Measurements from ENCODE around the gene TRIM75.
A peak's percentile ranks its signal among the peaks of the same experiment; 100 is the strongest.
"Not testable (repeated sequence)": the region's sequence is repeated elsewhere in the genome, so short reads cannot be mapped to it uniquely, and the experiment has no call there.

TRIM75 gene

DNA sequence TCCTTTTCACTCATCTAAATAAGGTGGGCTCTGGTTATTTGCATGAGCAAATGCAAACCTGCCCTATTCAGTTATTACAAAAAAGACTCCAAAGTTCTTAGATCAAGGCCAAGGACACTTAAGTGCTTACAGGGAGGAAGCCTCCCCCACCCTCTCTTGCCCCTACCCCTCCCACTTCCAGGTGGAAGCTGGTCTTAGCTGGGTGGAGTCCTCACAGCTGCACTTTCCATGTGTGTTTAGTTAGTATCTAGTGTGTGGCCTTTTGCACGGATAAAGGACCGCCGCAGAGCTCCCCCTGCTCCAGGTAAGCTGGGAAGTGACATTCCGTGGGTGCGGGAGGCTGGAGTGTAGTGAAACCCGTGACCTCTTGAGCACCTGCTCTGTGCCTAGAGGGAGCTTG is at the start of gene TRIM75:
Gene TRIM75, plus strand, starts transcription at position 222 of the 400 bp plus-strand sequence. CDS start 5,282 bp downstream, outside the sequence.
- Mint-ChIP-seq H3K4me3 (no peak within 1 kb of the TSS), H3K27ac (no peak within 1 kb of the TSS), H3K27me3 (no peaks in the 10 kb centered on the region), H3K4me1 (no peaks in the 10 kb centered on the region), H3K9me3 (no peaks in the 10 kb centered on the region), H3K36me3 (no peaks in the 10 kb centered on the region)
- no peak for ATAC-seq

DNA sequence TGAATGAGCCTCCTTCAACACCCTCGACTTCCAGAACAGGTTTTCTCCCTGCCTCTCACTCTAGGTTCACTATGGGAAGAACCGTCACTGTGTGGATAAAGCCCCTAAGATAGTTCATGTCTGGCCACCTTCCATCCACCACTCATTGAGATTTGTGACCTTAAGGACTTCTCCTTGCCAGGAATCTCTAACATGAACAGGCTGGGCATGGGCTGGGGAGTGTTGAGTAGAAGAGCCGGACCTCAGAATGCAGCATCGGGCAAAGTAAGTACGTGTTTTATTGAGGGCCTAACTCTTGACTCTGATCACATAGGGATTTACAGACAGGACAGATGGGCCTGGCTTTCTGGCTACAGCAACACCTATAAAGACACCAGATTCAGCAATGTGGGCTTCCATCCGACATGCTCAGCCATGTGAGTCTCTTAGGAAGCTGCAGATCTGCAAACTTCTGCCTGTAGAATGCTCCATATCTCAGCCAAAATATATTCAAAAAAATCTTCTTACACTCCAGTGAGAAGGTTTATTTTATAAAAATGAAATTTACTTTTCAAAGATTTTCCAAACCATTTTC is 48.2 kb upstream of the TRIM75 start:
- no peaks in the 10 kb centered on the region for H3K36me3 Mint-ChIP-seq
- no peaks in the 10 kb centered on the region for H3K9me3 Mint-ChIP-seq
- no peaks in the 10 kb centered on the region for H3K4me1 Mint-ChIP-seq
- H3K27me3 Mint-ChIP-seq = peaks cover 13% of the 10 kb centered on the region
- no peak for ATAC-seq
- H3K4me3 Mint-ChIP-seq = no peak overlapping the region
- H3K27ac Mint-ChIP-seq = no peak overlapping the region

DNA sequence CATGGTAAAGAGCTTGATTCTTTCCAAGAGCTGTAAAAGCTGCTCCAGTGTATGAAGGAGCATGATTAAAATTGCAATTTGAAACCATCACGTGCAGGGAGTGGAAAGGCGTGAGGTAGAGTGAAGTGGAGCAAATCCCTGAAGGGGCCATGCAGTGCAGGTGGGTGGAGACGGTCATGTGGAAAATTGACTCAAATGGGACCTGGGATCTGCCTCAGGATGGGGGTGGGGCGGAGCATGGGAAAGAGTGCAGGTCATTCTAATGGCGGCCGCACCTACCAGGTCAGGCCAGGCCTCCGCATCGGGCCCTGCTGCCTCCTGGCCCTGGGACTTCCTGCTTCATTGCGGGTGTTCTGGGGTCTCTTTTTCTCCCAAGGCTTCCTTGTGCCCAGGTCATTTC is 47.2 kb upstream of the TRIM75 start:
- Mint-ChIP-seq H3K4me3 (no peak overlapping the region), H3K27ac (no peak overlapping the region), H3K9me3 (no peaks in the 10 kb centered on the region), H3K36me3 (no peaks in the 10 kb centered on the region), H3K27me3 (peaks cover 22% of the 10 kb centered on the region), H3K4me1 (no peaks in the 10 kb centered on the region)
- no peak for ATAC-seq

DNA sequence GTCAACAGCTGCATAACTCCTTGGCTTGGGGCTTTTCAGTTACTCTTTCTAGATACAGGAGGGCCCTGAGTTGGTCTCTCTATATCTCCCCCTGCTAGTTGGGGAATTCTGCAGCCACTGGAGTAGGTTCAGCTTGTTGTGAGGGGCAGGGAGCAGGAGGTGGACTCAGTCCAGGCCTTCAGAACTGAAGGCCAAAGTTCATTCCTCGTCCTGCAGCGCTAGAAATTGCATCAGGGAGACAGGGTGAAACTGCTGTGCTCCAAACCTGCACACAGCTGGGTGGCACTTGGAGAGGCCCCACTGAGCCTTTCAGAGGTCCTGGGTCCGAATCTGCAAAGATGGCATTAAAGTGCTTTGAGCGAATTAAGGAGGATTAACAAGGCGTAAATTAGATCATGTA is 46.8 kb upstream of the TRIM75 start:
- Mint-ChIP-seq H3K36me3 (no peaks in the 10 kb centered on the region), H3K27me3 (peaks cover 22% of the 10 kb centered on the region), H3K27ac (no peak overlapping the region), H3K4me3 (no peak overlapping the region), H3K9me3 (no peaks in the 10 kb centered on the region), H3K4me1 (no peaks in the 10 kb centered on the region)
- no peak for ATAC-seq

DNA sequence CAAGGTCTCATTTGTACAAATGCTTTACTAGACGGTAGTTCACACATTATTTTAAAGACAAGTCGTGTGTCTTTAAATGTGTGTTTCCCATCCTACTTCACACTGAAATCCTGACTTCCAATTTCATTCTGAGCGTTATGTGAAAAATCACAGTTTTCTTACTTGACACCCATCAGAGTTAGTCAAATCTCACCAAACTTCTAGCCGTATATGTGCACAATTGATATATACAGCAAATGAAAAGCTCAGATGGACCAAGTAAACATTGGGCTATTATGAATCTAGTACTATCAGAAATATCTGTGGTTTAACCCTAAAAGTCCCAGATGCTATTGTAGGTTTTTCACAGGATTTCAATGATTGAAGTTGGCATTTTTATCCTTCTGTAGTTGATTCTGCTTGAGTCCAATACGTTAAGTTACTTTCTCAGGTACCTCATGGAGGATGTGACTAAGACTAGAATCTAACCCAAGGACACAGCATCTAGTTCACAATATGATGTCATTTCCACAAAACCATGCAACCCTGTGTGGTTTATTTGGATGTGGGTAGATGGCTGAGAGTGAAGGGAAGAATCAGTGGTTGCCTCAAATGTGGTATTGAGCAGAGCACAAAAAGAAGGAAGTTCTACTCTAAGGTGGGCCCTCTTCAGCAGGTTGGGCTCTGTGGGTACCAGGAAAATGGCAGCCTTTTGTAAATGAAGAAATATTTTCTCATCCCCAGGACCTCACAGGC is 44.0 kb upstream of the TRIM75 start:
- no peaks in the 10 kb centered on the region for H3K4me1 Mint-ChIP-seq
- peaks cover 22% of the 10 kb centered on the region for H3K27me3 Mint-ChIP-seq
- no peaks in the 10 kb centered on the region for H3K9me3 Mint-ChIP-seq
- no peak overlapping the region for H3K4me3 Mint-ChIP-seq
- no peaks in the 10 kb centered on the region for H3K36me3 Mint-ChIP-seq
- no peak overlapping the region for H3K27ac Mint-ChIP-seq
- no peak for ATAC-seq

DNA sequence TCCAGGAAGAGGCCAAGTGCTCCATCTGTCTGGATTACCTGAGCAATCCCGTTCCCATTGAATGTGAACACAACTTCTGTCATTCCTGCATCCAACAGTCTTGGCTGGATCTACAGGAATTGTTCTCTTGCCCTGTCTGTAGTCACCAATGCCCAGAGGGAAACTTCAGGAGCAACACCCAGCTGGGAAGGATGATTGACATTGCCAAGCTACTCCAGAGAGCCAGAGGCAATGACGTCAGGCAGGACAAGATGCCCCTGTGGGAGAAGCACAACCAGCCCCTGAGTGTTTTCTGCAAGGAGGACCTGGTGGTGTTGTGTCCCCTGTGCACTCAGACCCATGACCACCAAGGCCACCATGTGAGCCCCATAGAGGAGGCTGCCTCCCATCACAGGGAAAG is 43.2 kb upstream of the TRIM75 start:
- H3K4me3 Mint-ChIP-seq = no peak overlapping the region

DNA sequence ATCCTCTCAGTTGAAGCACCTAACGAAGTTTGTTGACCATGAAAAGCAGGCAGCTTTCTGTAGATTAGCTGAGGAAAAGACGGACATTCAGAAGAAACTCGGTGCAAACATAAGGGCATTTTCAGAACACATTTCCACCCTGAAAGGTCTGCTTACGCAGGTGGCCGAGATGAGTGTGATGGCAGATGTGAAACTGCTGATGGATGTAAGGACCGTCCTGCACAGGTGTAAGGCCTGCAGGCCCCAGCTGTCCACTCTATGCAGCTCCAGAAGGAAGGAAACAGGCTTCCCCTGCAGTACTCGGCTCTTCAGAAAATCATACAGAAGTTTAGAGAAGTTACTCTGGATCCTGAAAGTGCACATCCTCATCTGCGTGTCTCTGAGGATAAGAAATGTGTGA is 42.7 kb upstream of the TRIM75 start:
- Mint-ChIP-seq H3K9me3 (no peaks in the 10 kb centered on the region), H3K4me3 (no peak overlapping the region), H3K4me1 (no peaks in the 10 kb centered on the region), H3K27ac (no peak overlapping the region), H3K27me3 (peaks cover 22% of the 10 kb centered on the region), H3K36me3 (no peaks in the 10 kb centered on the region)
- no peak for ATAC-seq

More for the DNA sequence above, 43.2 kb upstream of the TRIM75 start:
- H3K27ac Mint-ChIP-seq = no peak overlapping the region
- H3K4me1 Mint-ChIP-seq = no peaks in the 10 kb centered on the region
- ATAC-seq = no peak
- H3K36me3 Mint-ChIP-seq = no peaks in the 10 kb centered on the region
- no peaks in the 10 kb centered on the region for H3K9me3 Mint-ChIP-seq
- peaks cover 22% of the 10 kb centered on the region for H3K27me3 Mint-ChIP-seq

DNA sequence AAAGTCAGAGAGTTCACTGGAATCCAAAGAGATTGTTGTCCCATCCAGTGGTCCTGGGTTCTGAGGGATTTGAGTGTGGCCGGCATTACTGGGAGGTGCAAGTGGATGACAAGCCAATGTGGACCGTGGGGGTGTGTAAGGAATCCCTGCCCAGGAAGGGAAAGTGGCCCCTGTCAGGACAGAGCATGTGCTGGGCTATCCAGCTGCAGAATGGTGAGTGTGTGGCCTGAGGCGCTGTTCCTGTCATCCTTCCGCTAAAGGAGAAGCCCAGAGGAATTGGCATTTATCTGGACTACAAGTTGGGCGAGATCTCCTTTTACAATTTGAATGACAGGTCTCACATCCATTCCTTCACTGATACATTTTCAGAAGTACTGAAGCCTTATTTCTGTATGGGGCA is 42.3 kb upstream of the TRIM75 start:
- Mint-ChIP-seq H3K4me1 (no peaks in the 10 kb centered on the region), H3K36me3 (no peaks in the 10 kb centered on the region), H3K27ac (no peak overlapping the region), H3K9me3 (no peaks in the 10 kb centered on the region), H3K27me3 (peaks cover 22% of the 10 kb centered on the region), H3K4me3 (no peak overlapping the region)
- ATAC-seq = no peak

DNA sequence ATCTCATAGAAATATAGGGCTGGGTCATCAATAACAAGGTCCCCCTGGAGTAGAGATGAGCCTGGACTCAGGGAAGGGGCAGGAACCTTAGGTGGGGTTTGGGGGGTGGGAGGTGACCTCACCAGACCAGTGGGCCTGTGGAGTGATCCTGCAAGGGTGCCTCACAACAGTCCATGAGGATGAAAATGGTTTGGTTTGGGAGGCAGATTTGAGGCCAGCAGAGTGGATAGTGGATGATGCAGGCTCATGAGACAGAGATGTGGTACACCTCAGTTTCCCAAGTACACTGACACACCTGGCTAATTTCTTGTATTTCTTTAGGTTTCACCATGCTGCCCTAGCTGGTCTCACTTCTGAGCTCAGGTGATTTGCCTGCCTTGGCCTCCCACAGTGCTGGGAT is 40.0 kb upstream of the TRIM75 start:
- ATAC-seq = no peak
- no peak overlapping the region for H3K27ac Mint-ChIP-seq
- no peaks in the 10 kb centered on the region for H3K9me3 Mint-ChIP-seq

DNA sequence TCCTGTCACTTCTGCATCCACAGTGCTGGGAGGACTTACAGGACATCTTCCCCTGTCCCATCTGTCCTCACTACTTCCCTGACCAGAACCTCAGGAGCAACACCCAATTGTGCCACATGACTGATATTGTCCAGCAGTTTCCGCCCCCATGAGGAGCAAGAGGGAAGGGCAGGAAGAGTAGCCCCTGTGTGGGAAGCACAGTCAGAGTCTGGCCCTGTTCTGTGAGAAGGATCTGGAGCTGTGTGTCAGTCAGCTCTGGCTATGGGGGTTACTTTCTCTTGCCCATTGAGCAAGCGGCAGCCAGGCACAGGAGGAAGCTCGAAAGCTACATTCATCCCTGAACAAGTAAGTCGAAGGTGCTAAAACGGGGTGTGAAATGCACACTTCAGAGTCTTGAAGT is 36.7 kb upstream of the TRIM75 start:
- H3K27ac Mint-ChIP-seq = no peak overlapping the region
- H3K4me3 Mint-ChIP-seq = no peak overlapping the region
- H3K27me3 Mint-ChIP-seq = no peaks in the 10 kb centered on the region
- no peaks in the 10 kb centered on the region for H3K9me3 Mint-ChIP-seq
- no peaks in the 10 kb centered on the region for H3K36me3 Mint-ChIP-seq
- H3K4me1 Mint-ChIP-seq = no peaks in the 10 kb centered on the region
- ATAC-seq = peak; percentile 47

More for the DNA sequence above, 40.0 kb upstream of the TRIM75 start:
- H3K36me3 Mint-ChIP-seq = no peaks in the 10 kb centered on the region
- H3K4me1 Mint-ChIP-seq = no peaks in the 10 kb centered on the region
- H3K27me3 Mint-ChIP-seq = peaks cover 22% of the 10 kb centered on the region
- no peak overlapping the region for H3K4me3 Mint-ChIP-seq

DNA sequence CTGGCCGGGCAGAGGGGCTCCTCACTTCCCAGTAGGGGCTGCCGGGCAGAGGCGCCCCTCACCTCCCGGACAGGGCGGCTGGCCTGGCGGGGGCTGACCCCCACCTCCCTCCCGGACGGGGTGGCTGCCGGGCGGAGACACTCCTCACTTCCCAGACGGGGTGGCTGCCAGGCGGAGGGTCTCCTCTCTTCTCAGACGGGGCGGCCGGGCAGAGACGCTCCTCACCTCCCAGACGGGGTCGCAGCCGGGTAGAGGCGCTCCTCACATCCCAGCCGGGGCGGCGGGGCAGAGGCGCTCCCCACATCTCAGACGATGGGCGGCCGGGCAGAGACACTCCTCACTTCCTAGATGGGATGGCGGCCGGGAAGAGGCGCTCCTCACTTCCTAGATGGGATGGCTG is 33.7 kb upstream of the TRIM75 start:
- not testable (repeated sequence) for H3K27ac Mint-ChIP-seq, H3K27me3 Mint-ChIP-seq, ATAC-seq, H3K4me1 Mint-ChIP-seq, H3K9me3 Mint-ChIP-seq, H3K36me3 Mint-ChIP-seq, H3K4me3 Mint-ChIP-seq

DNA sequence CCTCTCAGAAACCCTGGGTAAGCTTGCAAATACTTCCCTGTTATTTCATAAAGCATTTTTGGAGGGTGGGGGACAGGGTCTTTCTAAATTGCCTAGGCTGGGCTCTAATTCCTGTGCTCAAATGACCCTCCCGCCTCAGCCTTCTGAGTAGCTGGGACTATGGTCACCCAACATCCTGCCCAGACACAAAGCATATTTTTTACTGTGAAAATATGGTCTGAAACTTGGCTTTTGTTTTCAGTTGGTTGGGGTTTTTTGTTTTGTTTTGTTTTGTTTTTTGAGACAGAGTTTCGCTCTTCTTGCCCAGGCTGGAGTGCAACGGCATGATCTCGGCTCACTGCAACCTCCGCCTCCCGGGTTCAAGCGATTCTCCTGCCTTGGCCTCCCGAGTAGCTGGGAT is 27.9 kb upstream of the TRIM75 start:
- peaks cover 14% of the 10 kb centered on the region for H3K27me3 Mint-ChIP-seq
- H3K9me3 Mint-ChIP-seq, ATAC-seq, H3K27ac Mint-ChIP-seq, H3K4me1 Mint-ChIP-seq, H3K4me3 Mint-ChIP-seq, H3K36me3 Mint-ChIP-seq: not testable (repeated sequence)

DNA sequence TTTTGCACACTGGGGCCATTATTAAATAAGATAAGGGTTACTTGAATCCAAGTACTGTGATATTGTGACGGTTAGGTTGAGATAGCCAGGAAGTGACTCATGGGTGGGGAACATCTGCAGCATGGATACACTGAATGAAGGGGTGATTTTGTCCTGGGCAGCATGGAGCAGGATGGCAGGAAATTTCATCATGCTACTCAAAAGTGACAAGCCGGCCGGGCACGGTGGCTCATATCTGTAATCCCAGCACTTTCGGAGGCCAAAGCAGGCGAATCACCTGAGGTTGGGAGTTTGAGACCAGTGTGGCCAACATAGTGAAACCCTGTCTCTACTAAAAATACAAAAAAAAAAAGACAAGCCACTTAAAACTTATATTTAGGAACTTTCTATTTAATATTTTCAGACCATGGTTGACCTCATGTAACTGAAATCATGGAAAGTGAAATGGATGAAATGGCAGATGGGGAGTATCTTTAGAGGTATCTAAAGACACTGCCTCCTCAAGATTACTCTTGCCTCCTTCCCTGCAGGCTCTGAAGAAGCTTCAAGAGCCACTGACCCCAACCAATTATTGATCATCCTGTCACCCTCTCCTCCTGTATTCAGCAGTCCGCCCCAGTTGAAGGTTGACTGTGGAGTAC is 25.8 kb upstream of the TRIM75 start:
- no peaks in the 10 kb centered on the region for H3K4me1 Mint-ChIP-seq
- H3K9me3 Mint-ChIP-seq = no peaks in the 10 kb centered on the region
- no peaks in the 10 kb centered on the region for H3K36me3 Mint-ChIP-seq
- no peak for ATAC-seq
- H3K4me3 Mint-ChIP-seq = no peak overlapping the region
- H3K27ac Mint-ChIP-seq = no peak overlapping the region
- H3K27me3 Mint-ChIP-seq = peaks cover 14% of the 10 kb centered on the region

DNA sequence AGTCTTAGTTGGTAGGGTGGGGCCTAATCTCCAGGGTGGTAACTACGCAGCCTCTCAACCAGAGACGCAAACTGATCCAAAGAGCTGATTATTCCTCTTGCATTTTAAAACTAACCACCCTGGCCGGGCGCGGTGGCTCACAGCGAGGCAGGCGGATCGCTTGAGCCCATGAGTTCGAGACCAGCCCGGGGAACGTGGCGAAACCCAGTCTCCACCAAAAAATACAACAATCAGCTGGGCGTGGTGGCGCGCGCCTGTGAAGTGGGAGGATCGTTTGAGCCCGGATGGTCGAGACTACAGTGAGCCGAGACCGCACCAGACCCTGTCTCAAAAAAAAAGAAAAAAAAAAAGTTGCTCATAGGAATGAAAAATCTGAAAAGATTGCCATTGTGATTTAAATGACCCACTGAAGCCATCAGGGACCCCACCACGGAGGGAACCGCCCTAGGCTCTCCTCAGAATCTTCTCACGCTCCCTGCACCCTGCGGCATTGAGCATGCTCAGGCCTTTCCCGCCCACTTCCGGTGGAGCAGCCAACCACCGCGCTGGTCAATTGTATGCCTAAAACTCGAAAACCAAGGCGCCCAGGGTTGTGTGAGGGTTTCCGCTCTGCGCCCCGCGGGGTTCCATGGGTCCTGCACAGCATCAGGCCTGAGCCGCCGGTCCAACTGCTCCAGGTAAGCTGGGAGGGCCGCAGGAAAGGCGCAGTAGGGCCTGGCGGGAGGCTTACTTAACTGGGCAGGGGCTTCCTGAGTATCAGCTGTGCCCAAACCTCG is 22.0 kb upstream of the TRIM75 start, which contains the start of gene TRIM60:
Gene TRIM60, plus strand, starts transcription at position 564 of the 776 bp plus-strand sequence. CDS start 8,074 bp downstream, outside the sequence.
- H3K27ac Mint-ChIP-seq = no peak within 1 kb of the TSS
- H3K36me3 Mint-ChIP-seq = no peaks in the 10 kb centered on the region
- no peaks in the 10 kb centered on the region for H3K4me1 Mint-ChIP-seq
- no peak within 1 kb of the TSS for H3K4me3 Mint-ChIP-seq
- no peak for ATAC-seq
- peaks cover 8% of the 10 kb centered on the region for H3K27me3 Mint-ChIP-seq
- H3K9me3 Mint-ChIP-seq = no peaks in the 10 kb centered on the region

DNA sequence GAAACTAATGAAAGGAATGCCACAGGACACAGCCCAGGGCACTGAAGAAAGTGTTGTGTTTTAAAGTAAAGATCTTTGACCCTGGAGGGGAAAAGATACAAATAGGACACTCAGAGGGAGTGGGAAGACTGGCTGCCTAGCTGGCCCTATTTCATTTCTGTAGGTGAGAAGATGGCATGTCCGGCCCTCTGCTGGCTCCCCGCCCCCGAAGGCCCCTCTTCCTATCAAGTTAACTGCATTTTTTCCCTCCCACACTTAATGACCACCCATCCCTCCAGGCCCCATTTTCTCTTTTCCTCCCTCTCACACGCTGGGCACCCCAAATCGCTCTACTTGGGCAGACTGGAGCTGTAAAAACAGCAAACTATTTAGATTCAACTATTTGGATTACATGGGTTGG is 5.5 kb upstream of the TRIM75 start:
- Mint-ChIP-seq H3K4me3 (no peak overlapping the region), H3K27me3 (peaks cover 9% of the 10 kb centered on the region), H3K9me3 (no peaks in the 10 kb centered on the region), H3K27ac (no peak overlapping the region), H3K36me3 (no peaks in the 10 kb centered on the region), H3K4me1 (no peaks in the 10 kb centered on the region)
- no peak for ATAC-seq
